Posterior vena cava (tissue), 2 donors: ENCODE results near the gene SUPT4H1. TPM values are rescaled to one million over a fixed set of nuclear protein-coding genes. Genes with fewer than 3 reads are reported as not detected.
A peak's percentile ranks its signal among the peaks of the same experiment; 100 is the strongest.

Experiments
- DNase-seq: peaks from one replicate; pipeline ENCODE4 v3.0.0-alpha.2; 2020; ENCODE audit warnings: low spot score
- intact Hi-C, 2 donors: fragments of 100-400 bp; cut with DNase I; formaldehyde crosslinking; loops; one replicate each; pipeline versions ENCODE4 v1.14.1 to v1.14.2; 2022 to 2023
- total RNA-seq, 2 donors: library from RNA; stranded (reverse); fragmentation: NEBNext Ultra II Directional; extraction: Animal tissue kit (Norgen Biotek cat#: 25700); gene quantifications; one replicate each; pipeline ENCODE4 v1.2.1, GENCODE V29; 2021
- donor health status: DM: yes; HTN: yes; CAD: no.
- donor health status: DM: yes; HTN: yes; CAD: no.

SUPT4H1 gene
- total RNA-seq, 2 donors from 2014 or later: 48.4 to 50.1 TPM

DNA sequence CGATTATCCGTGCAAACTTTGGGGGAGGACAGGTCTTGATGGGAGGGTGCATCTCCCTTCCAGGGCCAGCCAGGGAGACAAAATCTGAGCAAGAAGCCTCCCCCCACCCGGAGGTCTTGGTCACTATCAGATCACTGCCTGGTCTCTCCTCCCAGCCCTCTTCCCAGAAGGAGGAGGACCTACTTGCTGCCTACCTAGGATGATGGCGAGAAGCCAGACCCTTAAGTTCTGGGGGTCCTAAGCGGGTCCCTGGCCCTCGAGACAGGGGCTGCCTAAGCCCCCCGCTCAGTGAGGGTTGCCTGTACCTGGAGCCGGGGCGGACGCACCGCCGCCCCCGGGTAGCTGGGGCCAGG is 28.0 kb downstream of the SUPT4H1 start:
- DNase-seq: no peak
- intact Hi-C loops: no loop called here

DNA sequence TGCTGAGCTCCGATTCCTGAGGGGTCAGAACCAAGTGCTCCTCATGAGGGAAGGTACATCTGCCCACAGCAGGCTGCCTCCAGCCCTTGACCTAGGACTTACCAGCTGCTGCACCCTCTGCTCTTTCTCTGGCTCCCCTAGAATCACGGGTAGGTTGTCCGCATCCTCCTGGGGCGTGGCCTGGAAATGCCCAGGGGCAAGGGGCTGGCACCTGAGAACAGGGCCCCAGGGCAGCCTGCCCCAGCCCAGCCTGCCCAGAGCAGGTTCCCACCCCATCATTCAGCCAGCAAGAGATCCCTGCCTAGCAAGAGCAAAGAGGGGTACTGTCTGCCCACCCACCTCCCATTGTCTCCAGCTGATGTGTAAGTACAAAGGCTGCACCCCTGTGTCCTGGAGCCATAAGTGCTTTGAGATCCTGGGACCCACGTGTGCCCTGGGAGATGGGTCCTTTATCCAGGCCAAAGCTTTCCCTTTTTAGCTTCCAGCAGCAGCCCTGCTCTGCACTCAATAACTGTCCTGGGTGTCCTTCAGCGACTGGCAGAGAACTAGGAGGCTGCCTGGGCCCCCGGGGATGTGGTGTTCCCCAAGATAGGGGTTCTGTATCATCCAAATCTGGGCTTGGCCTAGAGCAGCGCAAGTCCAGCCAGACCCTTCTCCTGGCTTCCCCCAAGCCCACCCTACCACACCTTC is 28.5 kb downstream of the SUPT4H1 start:
- intact Hi-C loops: no loop called here
- DNase-seq: peak; percentile 62

DNA sequence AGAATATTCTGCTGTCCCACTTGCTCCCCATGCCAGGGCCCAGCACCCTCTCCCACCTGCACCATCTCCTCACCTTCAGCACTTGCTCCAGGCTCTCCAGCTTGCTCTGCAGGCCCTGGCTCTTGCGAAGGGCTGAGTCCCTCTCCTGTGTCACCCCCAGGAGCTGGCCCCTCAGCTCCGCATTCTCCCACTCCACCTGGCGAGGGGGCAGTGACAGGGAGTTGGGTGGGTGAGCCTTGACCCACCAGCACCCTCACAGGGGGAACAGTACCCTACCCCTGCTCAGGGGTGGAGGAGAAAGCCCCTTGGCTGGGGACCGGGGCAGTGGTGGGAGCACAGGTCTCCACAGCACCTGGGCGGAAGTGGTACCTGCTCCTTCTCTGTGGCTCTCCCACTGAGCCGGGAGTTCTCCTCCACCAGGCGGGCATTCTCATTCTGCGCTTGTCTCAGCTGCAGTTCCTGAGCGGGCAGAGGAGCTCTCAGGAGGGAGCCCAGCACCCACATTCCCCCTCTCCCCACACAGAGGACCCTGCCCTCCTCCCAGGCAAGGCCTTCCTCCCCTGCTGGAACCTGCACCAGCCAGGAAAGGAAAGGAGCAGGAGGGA is 29.3 kb downstream of the SUPT4H1 start:
- intact Hi-C loops: no loop called here
- peak; percentile 53 for DNase-seq

DNA sequence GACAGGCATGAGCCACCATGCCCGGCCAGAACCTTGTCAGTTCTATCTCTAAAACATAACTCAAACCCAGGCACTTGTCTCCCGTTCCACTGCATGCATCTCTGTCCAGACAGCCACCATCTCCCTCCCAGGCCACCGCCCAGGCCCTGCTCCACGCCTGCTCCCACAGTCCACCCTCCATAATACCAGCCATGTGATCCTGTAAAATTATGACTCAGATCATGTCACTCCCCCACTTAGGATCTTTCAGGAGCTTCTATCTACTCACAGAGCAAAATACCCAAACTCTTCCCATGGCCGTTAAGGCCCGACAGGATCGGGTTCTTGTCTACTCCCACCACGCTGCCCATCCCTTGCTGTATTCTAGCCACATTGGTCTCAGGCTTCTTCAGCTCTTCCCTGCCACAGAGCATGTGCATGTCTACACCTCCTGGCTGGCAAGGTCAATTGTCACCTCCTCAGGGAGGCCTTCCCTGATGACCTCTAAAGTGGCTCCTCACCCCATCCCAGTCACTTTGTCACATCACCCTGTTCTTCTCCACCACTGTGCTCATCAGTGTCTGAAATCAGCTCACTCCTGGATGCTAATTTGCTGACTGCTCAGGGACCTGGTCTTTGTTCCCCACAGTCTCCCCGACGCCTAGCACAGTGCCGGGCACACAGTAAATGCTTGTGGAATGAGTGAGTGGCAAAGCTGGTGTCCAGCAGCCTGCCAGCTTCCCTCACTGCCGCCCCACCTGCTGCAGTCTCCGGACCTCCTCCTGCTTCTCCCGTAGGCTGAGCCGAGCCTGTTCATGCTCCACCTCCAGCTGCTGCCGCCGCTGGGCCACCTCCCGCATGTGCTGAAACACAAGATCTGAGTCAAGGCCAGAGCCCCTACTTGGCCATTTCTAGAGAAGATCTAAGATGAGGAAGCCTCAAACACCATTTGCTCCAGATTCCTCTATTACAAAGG is 30.2 kb downstream of the SUPT4H1 start:
- DNase-seq: peak; percentile 66
- intact Hi-C loops: no loop called here

DNA sequence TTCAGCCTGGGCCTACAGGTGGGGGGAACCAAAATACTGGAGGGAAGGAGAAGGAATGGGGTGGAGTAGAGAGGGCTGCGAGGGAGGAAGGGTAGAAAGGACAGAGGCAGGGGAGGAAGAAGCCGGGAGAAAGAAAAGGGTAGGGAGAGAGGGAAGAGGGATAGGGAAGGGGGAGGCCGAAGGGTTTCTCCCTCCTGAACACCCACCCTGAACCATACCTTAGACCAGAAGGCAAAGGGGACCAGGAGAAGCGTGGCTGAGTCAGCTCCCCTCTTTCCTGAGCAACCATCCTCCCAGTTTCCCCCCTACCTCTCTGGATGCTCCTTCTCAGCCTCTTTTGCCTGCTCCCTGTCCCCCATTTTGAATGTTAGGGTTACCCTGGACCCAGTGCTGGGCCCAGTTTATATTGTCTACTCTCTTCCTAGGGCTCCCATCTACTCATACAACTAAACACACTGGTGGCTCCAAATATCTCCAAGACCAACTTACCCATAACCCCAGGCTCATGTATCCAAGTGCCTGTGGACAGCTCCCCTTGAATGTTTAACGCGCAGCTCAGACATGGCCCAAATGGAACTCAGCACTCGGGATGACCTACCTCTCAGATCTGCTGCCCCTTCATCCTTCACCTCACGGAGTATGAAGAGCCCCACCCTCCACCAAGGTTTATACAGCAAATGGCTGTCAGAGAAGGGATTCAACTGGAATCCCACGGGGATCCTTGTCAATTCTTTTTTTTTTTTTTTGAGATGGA is 31.3 kb downstream of the SUPT4H1 start:
- intact Hi-C loops: no loop called here
- no peak for DNase-seq

DNA sequence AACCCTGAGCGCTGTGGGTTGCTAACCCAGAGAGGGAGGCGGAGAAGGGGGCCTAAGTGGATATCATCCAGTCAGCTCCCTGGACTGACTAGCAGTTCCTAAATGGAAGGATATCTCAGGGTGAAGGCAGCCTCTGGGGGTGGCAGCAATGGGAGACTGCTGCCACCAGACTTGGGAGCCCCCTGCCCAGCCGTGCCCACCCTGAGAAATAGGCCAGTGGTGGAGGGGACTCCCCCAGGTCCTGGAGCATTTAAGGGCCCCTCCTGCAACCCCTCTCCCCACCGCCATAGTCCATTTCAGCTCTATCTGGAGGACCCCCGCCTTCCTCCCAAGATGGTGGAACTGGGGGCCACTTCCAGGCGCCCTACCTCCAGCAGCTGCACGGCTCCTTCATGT is 31.8 kb downstream of the SUPT4H1 start:
- intact Hi-C loops: no loop called here
- peak; percentile 34 for DNase-seq

DNA sequence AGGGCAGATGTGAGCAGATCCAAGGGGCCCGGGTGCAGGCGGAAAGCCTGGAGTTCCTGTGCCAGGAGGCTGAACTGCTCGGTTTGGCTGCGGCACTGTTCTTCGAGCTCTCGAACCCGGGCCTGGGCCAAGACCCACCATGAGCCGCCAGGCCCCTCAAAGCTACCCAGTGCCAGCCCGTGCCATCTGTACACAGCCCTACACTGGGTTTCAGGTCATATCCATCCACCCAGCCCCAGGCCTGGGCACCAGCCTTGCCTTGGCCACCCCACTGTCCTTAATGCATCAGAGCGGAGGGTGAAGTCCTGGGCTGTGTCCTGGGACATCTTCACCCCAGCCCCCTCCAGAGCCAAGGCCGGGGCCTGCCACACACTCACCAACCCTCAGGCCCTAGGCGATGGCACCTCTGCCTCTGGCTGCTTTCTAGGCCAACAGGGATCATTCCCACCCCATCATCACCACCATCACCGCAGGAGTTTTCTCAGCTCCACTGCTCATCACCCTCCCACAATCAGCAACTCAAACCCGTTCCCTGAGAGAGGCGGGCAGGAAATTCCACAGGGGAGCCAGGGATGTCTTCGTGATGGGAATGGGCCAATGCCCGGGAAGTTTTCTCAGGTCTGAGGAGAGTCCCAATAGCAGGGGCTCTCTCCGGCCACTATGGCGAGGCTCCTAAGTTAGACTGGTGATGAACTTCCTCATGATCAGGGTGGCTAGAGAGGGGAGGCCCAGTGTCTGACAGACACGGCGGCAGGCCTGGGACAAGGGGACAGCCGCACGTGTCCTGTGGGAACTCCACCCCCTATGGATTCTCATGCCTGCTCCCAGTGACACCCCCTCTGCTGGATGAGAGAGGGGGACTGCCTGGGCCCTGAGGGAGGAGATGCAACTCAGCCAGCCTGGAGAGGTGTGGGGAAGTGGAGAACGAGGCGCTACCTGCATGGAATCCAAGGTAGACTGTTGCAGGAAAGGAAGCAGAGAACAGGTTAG is 32.5 kb downstream of the SUPT4H1 start:
- intact Hi-C loops: loop anchor here in 1 of 2 donors (1.0 to 10.0 kb wide), 2 partner anchors 19 to 95 kb away; partner anchors contain the start of gene RNF43
- DNase-seq: peak; percentile 77

DNA sequence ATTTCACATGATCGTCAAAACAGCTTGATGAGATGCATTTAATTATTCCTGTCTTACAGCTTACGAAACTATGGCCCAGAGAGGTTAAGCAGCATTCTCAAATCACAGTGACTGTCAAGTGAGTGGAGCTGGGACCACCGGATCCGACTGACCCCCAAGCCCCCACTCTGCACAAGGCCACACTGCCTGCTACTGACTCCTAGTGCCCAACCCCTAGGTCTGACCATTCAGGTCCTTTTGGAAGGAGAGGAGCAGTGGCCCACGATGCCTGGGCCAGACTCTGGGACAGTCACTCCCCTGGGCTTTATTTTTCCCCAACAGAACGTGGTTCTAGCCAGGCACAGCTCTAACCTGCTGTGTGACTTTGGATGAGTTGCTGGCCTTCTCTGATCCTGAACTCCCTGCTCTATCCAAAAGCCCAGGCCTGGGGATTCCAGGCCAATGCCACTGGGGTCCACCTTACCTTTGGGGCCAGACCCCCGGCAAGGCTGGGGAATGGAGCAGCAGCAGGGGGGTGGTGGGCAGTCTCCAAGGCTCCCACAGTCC is 33.3 kb downstream of the SUPT4H1 start:
- DNase-seq: no peak
- intact Hi-C loops: loop anchor here in 1 of 2 donors (1.0 to 10.0 kb wide), 2 partner anchors 18 to 96 kb away; partner anchors contain the start of gene RNF43

DNA sequence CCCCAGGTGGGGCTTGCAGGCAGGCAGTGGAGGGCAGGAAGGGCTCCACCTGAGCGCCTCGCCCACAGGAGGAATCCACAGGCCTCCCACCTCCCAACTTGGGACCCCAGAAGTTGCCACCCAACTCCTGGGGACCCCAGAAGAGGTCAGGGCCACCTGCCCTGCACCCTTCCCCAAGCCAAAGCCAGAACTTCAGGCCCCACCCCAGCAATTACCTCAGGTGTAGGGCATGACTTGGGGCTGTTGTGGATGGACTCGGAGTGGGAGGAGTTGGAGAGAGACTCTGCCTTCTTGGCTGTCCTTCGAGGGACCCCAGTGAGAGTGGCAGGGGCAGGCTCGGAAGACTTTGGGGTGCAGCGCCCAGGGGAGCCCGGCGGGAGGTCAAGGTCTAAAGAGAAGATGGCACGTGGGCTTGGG is 33.9 kb downstream of the SUPT4H1 start:
- intact Hi-C loops: loop anchor here in 1 of 2 donors (10.0 kb wide), 1 partner anchor 97 kb away; the partner anchor contains the start of gene RNF43
- DNase-seq: peak; percentile 72

DNA sequence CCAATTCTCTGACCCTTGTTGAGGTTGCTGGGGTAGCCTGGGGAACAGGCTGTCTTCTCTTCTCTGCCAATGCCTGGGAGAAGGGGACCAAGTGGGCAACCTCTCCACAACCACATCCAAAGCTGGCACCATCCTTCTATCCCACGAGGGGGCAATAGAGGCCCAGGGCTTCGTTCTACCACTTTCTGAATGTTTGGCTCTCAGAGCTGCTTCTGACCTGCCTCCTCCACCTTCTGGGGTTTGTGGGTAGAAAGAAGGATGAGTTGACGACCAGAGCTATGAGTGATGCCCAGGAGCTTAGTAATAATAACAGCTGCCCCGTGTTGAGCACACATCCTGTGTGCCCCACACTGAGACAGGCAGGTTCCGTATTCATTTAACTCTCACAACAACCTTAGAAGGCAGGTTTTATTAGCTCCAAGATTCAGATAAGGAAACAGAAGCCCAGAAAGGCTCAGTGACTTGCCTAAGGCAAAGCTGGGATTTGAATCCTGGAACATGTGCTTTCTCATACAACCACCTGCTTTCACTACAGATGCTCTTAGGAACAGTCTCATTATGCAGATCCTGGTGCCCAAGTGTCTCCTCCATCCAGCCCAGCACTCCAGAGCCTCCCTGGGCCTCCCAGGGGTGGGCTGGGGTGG is 34.5 kb downstream of the SUPT4H1 start:
- intact Hi-C loops: loop anchor here in 1 of 2 donors (10.0 kb wide), 1 partner anchor 97 kb away; the partner anchor contains the start of gene RNF43
- peak; percentile 71 for DNase-seq

DNA sequence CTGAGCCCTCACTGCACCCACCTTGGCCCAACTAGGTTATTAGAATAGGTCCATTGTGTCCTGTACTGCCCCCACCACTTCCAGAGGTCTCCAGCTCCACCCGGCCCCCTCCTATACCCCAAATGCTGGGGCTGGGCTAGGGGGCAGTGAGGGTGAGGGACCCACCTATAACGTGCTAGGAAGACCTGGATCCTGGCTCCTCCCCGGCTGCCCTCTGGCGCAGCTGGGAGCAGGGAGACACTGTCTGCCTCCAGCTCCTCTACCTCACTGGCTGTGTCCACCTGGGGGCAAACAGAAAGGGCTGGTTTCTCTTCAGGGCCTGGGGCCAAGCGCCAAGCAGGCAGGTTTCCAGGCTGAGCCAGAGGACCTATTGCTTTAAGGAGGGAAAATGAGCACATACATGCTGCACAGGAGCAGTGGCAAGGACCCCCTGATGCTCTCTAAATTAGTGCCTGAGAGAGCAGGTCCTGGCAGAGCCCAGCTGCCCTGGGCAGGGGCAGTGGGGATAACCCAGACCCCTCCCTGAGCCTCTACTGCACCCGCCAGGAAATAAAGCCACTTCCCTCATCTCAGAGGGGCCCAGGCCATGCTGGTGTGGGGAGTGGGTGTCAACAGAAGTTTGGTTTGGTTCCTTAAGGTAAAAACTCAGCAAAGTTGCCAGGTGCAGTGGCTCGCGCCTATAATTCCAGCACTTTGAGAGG is 35.6 kb downstream of the SUPT4H1 start:
- intact Hi-C loops: loop anchor here in 1 of 2 donors (10.0 kb wide), 1 partner anchor 98 kb away; the partner anchor contains the start of gene RNF43
- peak; percentile 46 for DNase-seq

DNA sequence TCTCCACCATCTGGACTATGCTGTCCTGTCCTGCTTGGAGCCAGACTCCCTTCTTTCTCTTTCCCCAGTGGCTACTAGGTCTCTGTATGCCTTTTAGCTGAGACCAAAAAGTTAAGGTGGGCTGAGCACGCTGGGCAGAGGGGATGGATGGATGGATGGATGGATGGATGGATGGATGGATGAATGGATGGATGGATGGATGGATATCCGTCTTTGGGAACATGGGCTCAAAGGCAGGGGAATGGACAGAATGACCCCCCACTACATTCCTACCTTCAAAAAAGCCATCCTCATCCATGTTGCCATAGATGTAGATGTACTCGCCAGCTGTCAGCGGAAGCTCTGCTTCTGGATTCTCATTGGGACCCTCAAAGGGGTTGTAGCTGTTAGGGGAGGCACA is 36.3 kb downstream of the SUPT4H1 start:
- intact Hi-C loops: loop anchor here in 1 of 2 donors (10.0 kb wide), 1 partner anchor 99 kb away; the partner anchor contains the start of gene RNF43
- DNase-seq: no peak

DNA sequence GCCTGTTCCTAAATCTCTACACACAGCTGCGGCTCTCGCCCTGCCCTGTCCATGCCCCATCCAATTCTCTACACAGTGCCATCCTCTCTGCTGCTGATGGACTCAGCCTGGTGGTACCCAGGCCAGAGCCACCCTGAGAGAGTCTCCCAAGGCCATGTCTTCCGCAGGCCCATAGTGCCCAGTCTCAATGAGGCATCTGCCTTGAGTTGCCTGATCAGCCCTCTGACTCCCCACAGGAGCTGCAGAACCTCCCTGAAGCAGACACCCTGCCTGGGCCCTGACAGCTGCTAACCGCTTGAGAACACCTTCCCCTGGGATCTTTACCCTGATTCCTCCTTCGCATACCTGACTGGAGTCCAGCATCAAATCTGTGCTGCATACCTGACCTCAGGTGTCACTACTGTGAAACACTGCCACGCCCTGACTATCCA is 36.7 kb downstream of the SUPT4H1 start:
- intact Hi-C loops: loop anchor here in 1 of 2 donors (10.0 kb wide), 1 partner anchor 100 kb away; the partner anchor contains the start of gene RNF43
- DNase-seq: peak; percentile 60

DNA sequence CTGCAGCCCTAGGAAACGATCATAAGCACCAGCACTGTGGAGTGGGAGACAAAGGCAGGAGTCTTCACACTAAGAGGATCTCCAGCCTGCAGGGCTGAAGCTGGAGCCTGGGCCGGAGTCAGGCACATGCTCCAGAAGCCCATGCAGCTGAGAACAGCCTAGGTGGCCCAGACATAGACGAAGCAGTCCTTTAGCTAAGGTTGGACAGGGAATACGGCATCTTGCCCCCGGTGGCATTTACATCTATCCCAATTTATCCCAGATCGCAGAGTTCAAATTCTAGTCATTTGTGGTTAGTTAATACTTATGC is 37.3 kb downstream of the SUPT4H1 start:
- intact Hi-C loops: loop anchor here in 1 of 2 donors (10.0 kb wide), 1 partner anchor 100 kb away; the partner anchor contains the start of gene RNF43
- DNase-seq: peak; percentile 41

DNA sequence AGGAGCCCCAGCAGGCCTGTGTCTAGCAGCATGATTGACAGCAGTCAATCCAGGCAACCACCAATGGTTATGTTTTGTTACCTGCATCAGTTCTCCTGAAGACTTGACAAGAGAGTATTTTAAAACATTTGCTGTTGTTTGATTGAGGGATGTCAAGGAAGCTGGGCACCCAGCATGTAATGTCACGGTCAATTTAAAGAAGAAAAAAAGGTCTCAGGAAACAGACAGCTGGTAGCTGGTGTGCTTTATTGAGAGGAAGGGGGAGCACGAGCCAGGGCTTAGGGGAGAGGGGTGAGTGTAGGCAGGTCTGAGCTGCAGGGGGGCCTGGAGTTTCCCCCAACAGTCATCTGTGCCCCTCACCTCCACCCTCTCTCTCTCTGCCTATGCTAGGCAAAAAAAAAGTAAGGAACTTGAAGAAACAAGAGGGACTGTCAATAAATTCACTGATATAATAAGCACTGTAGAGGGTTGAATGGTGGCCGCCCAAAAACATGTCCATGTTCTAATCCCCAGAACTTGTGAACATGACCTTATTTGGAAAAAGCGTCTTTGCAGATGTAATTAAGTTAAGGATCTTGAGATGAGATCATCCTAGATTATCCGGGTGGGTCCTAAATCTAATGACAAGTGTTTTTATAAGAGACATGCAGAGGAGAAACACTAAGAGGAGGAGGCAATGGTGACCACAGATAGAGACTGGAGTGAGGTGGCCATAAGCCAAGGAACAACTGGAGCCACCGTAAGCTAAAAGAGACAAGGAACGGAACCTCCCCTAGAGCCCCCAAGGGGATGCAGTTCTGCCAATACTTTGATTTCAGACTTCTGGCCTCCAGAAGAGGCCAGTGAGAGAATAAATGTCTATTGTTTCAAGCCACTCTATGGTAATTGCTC is 37.9 kb downstream of the SUPT4H1 start:
- peak; percentile 23 for DNase-seq
- intact Hi-C loops: loop anchor here in 1 of 2 donors (10.0 kb wide), 1 partner anchor 101 kb away; the partner anchor contains the start of gene RNF43
